ENCODE measurements around the gene GTPBP6. TPM values are rescaled to one million over a fixed set of nuclear protein-coding genes. Genes with fewer than 3 reads are reported as not detected.
"Not testable (repeated sequence)": the region's sequence is repeated elsewhere in the genome, so short reads cannot be mapped to it uniquely, and the experiment has no call there.

The GTPBP6 gene
- total and polyA plus RNA-seq, 2 donors (not counting 3 experiments of a cell fraction or from before 2014, with no cell fraction given) = 39.1 to 63.5 TPM

DNA sequence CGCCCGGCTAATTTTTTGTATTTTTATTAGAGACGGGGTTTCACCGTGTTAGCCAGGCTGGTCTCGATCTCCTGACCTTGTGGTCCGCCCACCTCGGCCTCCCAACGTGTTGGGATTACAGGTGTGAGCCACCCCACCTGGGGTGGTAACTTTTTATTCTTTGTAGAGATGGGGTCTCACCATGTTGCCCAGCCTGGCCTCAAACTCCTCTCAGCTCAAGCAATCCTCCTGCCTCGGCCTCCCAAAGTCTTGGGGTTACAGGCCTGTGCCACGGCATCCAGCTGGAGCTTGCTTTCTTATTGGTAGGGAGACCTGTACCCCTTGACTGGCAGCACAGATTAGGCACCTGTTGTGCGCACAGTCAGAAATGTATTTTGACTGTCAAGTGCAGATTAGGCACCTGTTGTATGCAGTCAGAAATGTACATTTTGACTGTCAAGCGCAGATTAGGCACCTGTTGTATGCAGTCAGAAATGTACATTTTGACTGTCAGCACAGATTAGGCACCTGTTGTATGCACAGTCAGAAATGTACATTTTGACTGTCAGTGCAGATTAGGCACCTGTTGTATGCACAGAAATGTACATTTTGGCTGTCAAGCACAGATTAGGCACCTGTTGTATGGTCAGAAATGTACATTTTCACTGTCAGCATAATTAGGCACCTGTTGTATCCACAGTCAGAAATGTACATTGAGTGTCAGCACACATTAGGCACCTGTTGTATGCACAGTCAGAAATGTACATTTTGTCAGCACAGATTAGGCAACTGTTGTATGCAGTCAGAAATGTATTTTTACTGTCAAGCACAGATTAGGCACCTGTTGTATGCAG lies 12.6 kb downstream of the GTPBP6 start:
- H3K4me2 ChIP-seq (ENCODE audit: insufficient read depth, low read length); dilution Hi-C loops (cut with MboI; ENCODE audit: extremely low pct_ligation_motif_present, low sequenced_read_pairs); H3K27ac ChIP-seq (ENCODE audit: insufficient read depth, low read depth, low read length); H3K27me3 ChIP-seq (ENCODE audit: control insufficient read depth in 2 of 2, insufficient read depth in 2 of 2, low read length in 2 of 2); CTCF ChIA-PET; H3K4me1 ChIP-seq (ENCODE audit: control insufficient read depth, extremely low read depth, insufficient read depth, low read length); H3K9me1 ChIP-seq (replicated peaks; ENCODE audit: control insufficient read depth, extremely low read depth, insufficient read depth, low read length); BruUV-seq (replicated peaks); DNase-seq (ENCODE audit: low read depth, low spot score); H3K9me3 ChIP-seq (replicated peaks; ENCODE audit: control insufficient read depth, insufficient read depth, low read length); H3K4me3 ChIP-seq (replicated peaks in 1 of 3; ENCODE audit: insufficient read depth in 1 of 3, low read depth in 1 of 3, low read length in 3 of 3); H3K79me2 ChIP-seq (ENCODE audit: control insufficient read depth, insufficient read depth, low read length); H2AFZ ChIP-seq (ENCODE audit: low read depth, low read length); intact Hi-C loops (cut with micrococcal nuclease); H3K9ac ChIP-seq (replicated peaks; ENCODE audit: extremely low read depth, insufficient read depth, low read length); H4K20me1 ChIP-seq (replicated peaks; ENCODE audit: control insufficient read depth, extremely low read depth, insufficient read depth, low read length); POLR2A ChIA-PET: not testable (repeated sequence)
- peaks cover 7 to 22% of the 10 kb centered on the region in 2 experiments for H3K36me3 ChIP-seq (ENCODE audit: control insufficient read depth in 2 of 2, extremely low read depth in 1 of 2, insufficient read depth in 2 of 2, low read length in 2 of 2)
- FAIRE-seq = peak; percentile 86

DNA sequence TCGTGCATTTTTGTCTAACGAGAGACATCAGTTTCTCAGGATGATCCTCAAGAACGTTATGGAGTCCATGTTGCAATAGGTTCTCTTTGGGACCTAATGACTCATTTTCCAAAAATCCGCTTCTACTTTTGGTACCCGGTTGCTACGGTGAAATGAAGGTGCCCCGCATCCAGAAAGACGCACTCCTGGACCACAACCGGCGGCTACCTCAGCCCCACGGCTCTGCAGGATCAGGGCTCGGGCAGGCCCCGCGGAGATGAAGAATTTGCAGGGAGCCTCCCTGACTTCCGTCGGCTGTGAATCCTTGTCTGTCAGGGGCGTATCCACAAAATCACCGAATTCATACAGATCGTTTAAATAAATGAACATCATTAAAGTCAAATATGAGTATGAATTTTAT lies 15.6 kb downstream of the GTPBP6 start:
- H3K9me3 ChIP-seq (replicated peaks; ENCODE audit: control insufficient read depth, insufficient read depth, low read length) = no peaks in the 10 kb centered on the region
- no peak overlapping the region for H2AFZ ChIP-seq (ENCODE audit: low read depth, low read length)
- no peaks in the 10 kb centered on the region for H4K20me1 ChIP-seq (replicated peaks; ENCODE audit: control insufficient read depth, extremely low read depth, insufficient read depth, low read length)
- no peak overlapping the region for H3K4me2 ChIP-seq (ENCODE audit: insufficient read depth, low read length)
- intact Hi-C loops (cut with micrococcal nuclease) (no loop called here), dilution Hi-C loops (cut with MboI; ENCODE audit: extremely low pct_ligation_motif_present, low sequenced_read_pairs) (no loop called here)
- peaks cover 7 to 14% of the 10 kb centered on the region in 2 experiments for H3K36me3 ChIP-seq (ENCODE audit: control insufficient read depth in 2 of 2, extremely low read depth in 1 of 2, insufficient read depth in 2 of 2, low read length in 2 of 2)
- no peak for TF ChIP-seq GATA2 (IDR thresholded peaks at IDR 0.05; ENCODE audit: insufficient read depth, insufficient read length, low read depth, low read length)
- TF ChIP-seq JUN (IDR thresholded peaks at IDR 0.05; ENCODE audit: borderline replicate concordance, insufficient read depth, insufficient read length, low read depth) = no peak
- no peak for TF ChIP-seq POLR2AphosphoS5 (IDR thresholded peaks at IDR 0.05; ENCODE audit: insufficient read depth, low read depth, low read length)
- TF ChIP-seq, protein P1, sequence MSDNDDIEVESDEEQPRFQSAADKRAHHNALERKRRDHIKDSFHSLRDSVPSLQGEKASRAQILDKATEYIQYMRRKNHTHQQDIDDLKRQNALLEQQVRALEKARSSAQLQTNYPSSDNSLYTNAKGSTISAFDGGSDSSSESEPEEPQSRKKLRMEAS (IDR thresholded peaks at IDR 0.05; ENCODE audit: insufficient read depth, insufficient read length) = no peak
- no peak for TF ChIP-seq FOS (IDR thresholded peaks at IDR 0.05; ENCODE audit: borderline replicate concordance, insufficient read depth, low read length)
- TF ChIP-seq MYC (IDR thresholded peaks at IDR 0.05; ENCODE audit: low read depth, low read length) = no peak
- H3K27me3 ChIP-seq (ENCODE audit: control insufficient read depth in 2 of 2, insufficient read depth in 2 of 2, low read length in 2 of 2) = no peaks in the 10 kb centered on the region
- CTCF ChIA-PET = no interaction called here
- POLR2A ChIA-PET = no interaction called here
- no peaks in the 10 kb centered on the region for H3K4me1 ChIP-seq (ENCODE audit: control insufficient read depth, extremely low read depth, insufficient read depth, low read length)
- no peaks in the 10 kb centered on the region for H3K79me2 ChIP-seq (ENCODE audit: control insufficient read depth, insufficient read depth, low read length)
- no TSS peak for BruUV-seq (replicated peaks)
- no peak for FAIRE-seq
- H3K9me1 ChIP-seq (replicated peaks; ENCODE audit: control insufficient read depth, extremely low read depth, insufficient read depth, low read length) = no peaks in the 10 kb centered on the region
- H3K4me3 ChIP-seq (replicated peaks in 1 of 3; ENCODE audit: insufficient read depth in 1 of 3, low read depth in 1 of 3, low read length in 3 of 3) = no peak overlapping the region
- no peak overlapping the region for H3K9ac ChIP-seq (replicated peaks; ENCODE audit: extremely low read depth, insufficient read depth, low read length)
- DNase-seq (ENCODE audit: low read depth, low spot score) = no peak
- no peak overlapping the region for H3K27ac ChIP-seq (ENCODE audit: insufficient read depth, low read depth, low read length)
